Measurements from ENCODE around the gene SPATA22.
"Not testable (repeated sequence)": the region's sequence is repeated elsewhere in the genome, so short reads cannot be mapped to it uniquely, and the experiment has no call there.

SPATA22 gene

GRCh38 chr17:3472137-3472536, 518 bp upstream of the SPATA22 start:
- no peak for DNase-seq

GRCh38 chr17:3469529-3469928, 2.1 kb downstream of the SPATA22 start:
- DNase-seq = no peak

- DNase-seq = not testable (repeated sequence)
Observed at GRCh38 chr17:3466355-3466754, 5.3 kb downstream of the SPATA22 start.

GRCh38 chr17:3448059-3448665, 23.5 kb downstream of the SPATA22 start:
- no peak for DNase-seq

DNA sequence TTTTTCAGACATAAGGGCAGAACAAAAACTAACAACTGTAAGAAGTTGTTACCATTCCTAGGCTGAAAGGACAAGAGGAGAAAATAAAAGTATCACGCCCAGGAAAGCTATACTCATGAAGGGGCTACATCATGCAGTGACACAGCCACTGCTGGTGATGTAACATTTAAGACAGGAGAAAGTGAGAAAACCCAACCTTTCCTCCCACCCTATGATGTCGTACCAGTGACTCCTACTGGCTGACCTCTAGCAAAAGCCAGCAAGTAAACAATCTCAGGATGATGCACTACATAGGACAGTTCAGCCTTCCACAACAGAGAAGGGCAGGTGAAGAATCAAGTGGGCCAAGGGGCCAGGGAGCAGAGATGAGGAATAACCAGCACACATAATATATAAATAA, 24.0 kb downstream of the SPATA22 start:
- DNase-seq = no peak

- no peak for DNase-seq
Observed at GRCh38 chr17:3440451-3440850, 31.2 kb downstream of the SPATA22 start.

GRCh38 chr17:3438368-3438767, 33.3 kb downstream of the SPATA22 start:
- DNase-seq = no peak

- no peak for DNase-seq
Observed at GRCh38 chr17:3433741-3434140, 37.9 kb downstream of the SPATA22 start, which contains the start of gene OR1E2. Gene OR1E2, minus strand, starts transcription at chr17:3433841. Its CDS starts 0 bp downstream, at chr17:3433841.

DNA sequence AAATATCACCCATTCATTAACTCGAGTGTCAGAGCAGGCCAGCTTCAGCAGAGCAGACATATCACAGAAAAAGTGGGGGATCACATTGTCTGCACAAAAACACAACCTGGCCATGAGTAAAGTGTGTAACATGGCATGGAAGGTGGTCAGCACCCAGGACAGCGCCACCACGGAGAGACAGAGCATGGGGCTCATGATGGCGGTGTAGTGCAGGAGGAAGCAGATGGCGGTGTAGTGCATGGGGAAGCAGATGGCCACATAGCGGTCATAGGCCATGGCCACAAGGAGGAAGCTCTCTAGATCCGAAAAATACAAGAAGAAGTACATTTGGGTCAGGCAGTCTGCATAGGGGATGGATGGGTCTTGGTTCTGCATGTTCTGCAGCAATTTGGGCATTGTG, 38.4 kb downstream of the SPATA22 start:
- DNase-seq = not testable (repeated sequence)

GRCh38 chr17:3418222-3418621, 53.4 kb downstream of the SPATA22 start:
- DNase-seq = no peak

GRCh38 chr17:3415610-3416009, 56.0 kb downstream of the SPATA22 start:
- DNase-seq = no peak

GRCh38 chr17:3412216-3412615, 59.4 kb downstream of the SPATA22 start:
- DNase-seq = not testable (repeated sequence)

DNA sequence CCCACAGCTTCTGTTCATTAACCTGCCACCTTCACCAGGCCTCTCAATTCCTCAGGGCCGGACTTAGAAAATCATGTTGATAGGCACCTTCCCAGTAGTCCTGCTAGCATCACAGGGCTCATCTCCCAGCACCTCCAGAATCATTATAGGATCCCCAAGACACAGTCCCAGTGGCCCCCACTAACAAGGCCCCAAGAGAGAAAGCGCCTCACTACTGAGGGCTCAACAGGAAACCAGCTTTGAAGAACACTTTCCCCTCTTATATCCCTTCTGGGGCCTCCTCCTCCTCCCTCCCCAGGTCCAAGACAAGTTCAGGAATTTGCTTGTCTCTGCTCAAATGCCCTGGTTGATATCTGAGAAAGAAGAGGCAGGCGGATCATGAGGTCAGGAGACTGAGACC, 60.5 kb downstream of the SPATA22 start, which contains the start of gene OR3A3:
Gene OR3A3 (plus strand): TSS at position 301 of the 400 bp plus-strand sequence.
- no peak for DNase-seq

DNA sequence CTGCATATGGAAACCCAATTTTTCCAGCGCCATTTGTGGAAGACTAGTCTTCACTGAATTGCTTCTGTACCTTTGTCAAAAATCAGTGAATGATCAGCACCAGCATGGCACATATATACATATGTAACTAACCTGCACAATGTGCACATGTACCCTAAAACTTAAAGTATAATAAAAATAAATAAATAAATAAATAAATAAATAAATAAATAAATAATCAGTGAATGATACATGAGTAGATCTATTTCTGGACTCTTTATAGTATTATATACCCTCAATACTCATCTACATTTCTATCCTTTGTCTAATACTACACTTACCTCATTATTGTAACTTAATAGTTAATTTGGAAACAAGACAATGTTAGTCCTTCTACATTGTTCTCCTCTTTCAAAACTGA, 67.8 kb downstream of the SPATA22 start:
- not testable (repeated sequence) for DNase-seq

DNA sequence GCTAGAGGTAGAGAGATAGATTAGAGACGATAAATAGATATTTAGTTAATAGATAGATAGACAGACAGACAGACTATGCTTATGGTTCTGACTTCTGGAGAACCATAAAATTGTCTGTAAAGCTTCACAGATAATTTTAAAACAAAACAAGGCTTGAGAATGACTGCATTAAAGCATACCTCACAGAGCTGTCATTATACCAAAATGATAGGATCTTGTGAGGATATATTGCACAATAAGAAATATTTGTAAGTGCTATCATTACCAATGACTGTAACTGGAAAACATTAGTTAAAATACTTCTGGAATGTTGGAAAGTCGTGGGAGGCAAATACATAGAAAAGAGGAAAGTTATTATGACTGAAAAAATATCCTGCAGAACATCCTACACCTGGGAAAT, 69.8 kb downstream of the SPATA22 start:
- DNase-seq = no peak

GRCh38 chr17:3400055-3400454, 71.6 kb downstream of the SPATA22 start:
- DNase-seq = no peak

DNA sequence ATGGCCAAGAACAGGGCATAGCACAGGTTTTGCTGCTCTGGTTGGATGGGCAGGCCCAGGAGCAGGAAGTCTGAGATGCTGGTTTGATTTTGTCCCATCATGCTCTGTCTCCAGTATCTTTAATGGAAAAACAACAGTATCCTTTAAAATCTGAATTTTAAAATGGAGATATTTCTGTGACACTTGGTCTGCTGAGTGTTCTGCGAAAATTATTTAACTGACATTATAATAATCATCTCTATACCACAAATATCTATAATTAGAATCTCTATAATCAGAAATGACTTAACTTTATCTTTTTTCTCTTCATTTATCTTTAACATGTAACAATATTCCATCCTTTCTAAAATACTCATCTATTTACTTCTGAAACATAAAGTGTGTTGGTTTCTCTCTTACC, 73.3 kb downstream of the SPATA22 start, which contains the start of gene OR1E1:
Gene OR1E1 (minus strand): TSS at position 101 of the 400 bp plus-strand sequence. CDS start 0 bp downstream, at position 101.
- DNase-seq = no peak

GRCh38 chr17:3397801-3398200, 73.8 kb downstream of the SPATA22 start:
- DNase-seq = not testable (repeated sequence)
